GM23338 (cell line): ENCODE results near the gene PARVG. TPM values are rescaled to one million over a fixed set of nuclear protein-coding genes. Genes with fewer than 3 reads are reported as not detected.

Experiments used
- ATAC-seq: fragments of 200-7000 bp; cut with Tn5 transposase; 3 replicates; pipeline ENCODE4 v1.9.1; 2020
- DNase-seq: peaks from one replicate; pipeline ENCODE4 v3.0.0-alpha.2; 2015; ENCODE audit warnings: low spot score
- H2AFZ ChIP-seq: fragments of 200-600 bp; sonication (generic); 2 replicates; pipeline ENCODE4 v1.8.0; 2016; ENCODE audit warnings: antibody characterized with exemption, mild to moderate bottlenecking, moderate library complexity
- H3F3A ChIP-seq: fragments of 200-600 bp; sonication (generic); replicated peaks from 2 replicates; pipeline ENCODE4 v1.8.0; 2017; ENCODE audit warnings: antibody characterized with exemption, mixed run types, low read depth
- H3K27ac ChIP-seq: fragments of 200-600 bp; sonication (generic); 2 replicates; pipeline ENCODE4 v1.6.1; 2016; ENCODE audit warnings: low read depth
- H3K27me3 ChIP-seq: fragments of 200-600 bp; sonication (generic); 2 replicates; pipeline ENCODE4 v1.8.0; 2016; ENCODE audit warnings: mild to moderate bottlenecking, mixed run types, moderate library complexity; ENCODE audit not compliant: insufficient read depth
- H3K36me3 ChIP-seq: fragments of 200-600 bp; sonication (generic); 2 replicates; pipeline ENCODE4 v1.8.0; 2016; ENCODE audit warnings: mild to moderate bottlenecking; ENCODE audit not compliant: insufficient read depth
- H3K4me1 ChIP-seq: fragments of 200-600 bp; sonication (generic); 2 replicates; pipeline ENCODE4 v1.8.0; 2016; ENCODE audit warnings: mild to moderate bottlenecking, moderate library complexity; ENCODE audit not compliant: insufficient read depth
- H3K4me2 ChIP-seq: fragments of 200-600 bp; sonication (generic); 2 replicates; pipeline ENCODE4 v1.7.1; 2017; ENCODE audit warnings: mixed run types
- H3K4me3 ChIP-seq: fragments of 200-600 bp; sonication (generic); 2 replicates; pipeline ENCODE4 v1.6.1; 2016; ENCODE audit warnings: mixed run types
- H3K79me2 ChIP-seq: fragments of 200-600 bp; sonication (generic); replicated peaks from 2 replicates; pipeline ENCODE4 v1.8.0; 2017; ENCODE audit warnings: mild to moderate bottlenecking; ENCODE audit not compliant: insufficient read depth
- H3K9me2 ChIP-seq: fragments of 200-600 bp; sonication (generic); 2 replicates; pipeline ENCODE4 v1.8.0; 2017; ENCODE audit not compliant: insufficient read depth
- H4K20me1 ChIP-seq: fragments of 200-600 bp; sonication (generic); replicated peaks from 2 replicates; pipeline ENCODE4 v1.8.0; 2017; ENCODE audit warnings: mild to moderate bottlenecking; ENCODE audit not compliant: insufficient read depth
- H3K27ac Mint-ChIP-seq: 2 replicates; pipeline ENCODE4 v1.8.0; 2020; ENCODE audit warnings: inconsistent platforms, mild to moderate bottlenecking, moderate library complexity, mixed read lengths
- H3K27me3 Mint-ChIP-seq: 3 replicates; pipeline ENCODE4 v1.8.0; 2022; ENCODE audit warnings: low read depth, mild to moderate bottlenecking, moderate library complexity, mixed read lengths, inconsistent platforms; ENCODE audit not compliant: insufficient read depth, poor library complexity
- H3K36me3 Mint-ChIP-seq: 3 replicates; pipeline ENCODE4 v1.8.0; 2021; ENCODE audit warnings: low read depth, mild to moderate bottlenecking, inconsistent platforms, moderate library complexity, mixed read lengths
- H3K4me1 Mint-ChIP-seq: 3 replicates; pipeline ENCODE4 v1.8.0; 2020; ENCODE audit warnings: mild to moderate bottlenecking, inconsistent platforms, mixed read lengths
- H3K4me3 Mint-ChIP-seq: 3 replicates; pipeline ENCODE4 v1.8.0; 2021; ENCODE audit warnings: moderate library complexity, mild to moderate bottlenecking, inconsistent platforms, mixed read lengths
- H3K9me3 Mint-ChIP-seq: 3 replicates; pipeline ENCODE4 v1.8.0; 2020; ENCODE audit warnings: moderate library complexity, mild to moderate bottlenecking, inconsistent platforms, mixed read lengths
- CTCF ChIP-seq, 2 experiments: fragments of 200-600 bp in 1 of 2; sonication (generic) in 1 of 2; conservative IDR thresholded peaks; 2 replicates each; pipeline versions ENCODE4 v1.5.1 to v1.6.1; 2016 to 2017; ENCODE audit warnings: antibody characterized with exemption in 2 of 2, low read depth in 2 of 2, mild to moderate bottlenecking in 2 of 2, moderate library complexity in 1 of 2
- ETS1 ChIP-seq: IDR thresholded peaks from 2 replicates; pipeline ENCODE4 v1.6.1; 2016; ENCODE audit warnings: antibody characterized with exemption
- EZH2 ChIP-seq: fragments of 200-600 bp; sonication (generic); IDR thresholded peaks from one replicate; pipeline ENCODE4 v1.8.0; 2017; ENCODE audit warnings: antibody characterized with exemption, mild to moderate bottlenecking, low read depth; ENCODE audit not compliant: unreplicated experiment
- EZH2phosphoT487 ChIP-seq: fragments of 200-600 bp; sonication (generic); IDR thresholded peaks from one replicate; pipeline ENCODE4 v1.8.1; 2018; ENCODE audit warnings: antibody characterized with exemption; ENCODE audit not compliant: unreplicated experiment
- NANOG ChIP-seq: IDR thresholded peaks from 2 replicates; pipeline ENCODE4 v1.6.1; 2016; ENCODE audit warnings: antibody characterized with exemption, borderline replicate concordance
- ZNF462 ChIP-seq: fragments of 250-450 bp; sonication (Bioruptor Pico); IDR thresholded peaks from 2 replicates; pipeline ENCODE4 v1.5.0; 2020; ENCODE audit warnings: mild to moderate bottlenecking, moderate library complexity
- polyA plus RNA-seq: library from polyadenylated mRNA; unstranded; fragments of >200 nt; fragmentation: Nextera tagmentation; extraction: Ambion mirVana; gene quantifications from 2 replicates; pipeline ENCODE4 v1.2.1, GENCODE V29; 2016
- total RNA-seq: library from RNA; depleted of rRNA; stranded (reverse); fragments of >200 nt; shearing (Covaris generic); gene quantifications from 2 replicates; pipeline ENCODE4 v1.2.3, GENCODE V29; 2014

Gene PARVG
- total and polyA plus RNA-seq, 2 experiments from 2014 or later, result 0.14 to 0.31 TPM

GRCh38 chr22:44219101-44219870, 38.6 kb downstream of the PARVG start:
- Mint-ChIP-seq H3K4me1 (no peaks in the 10 kb centered on the region), H3K36me3 (no peaks in the 10 kb centered on the region; the same call in 2 of the 3 replicates), H3K27me3 (peaks cover 11% of the 10 kb centered on the region), H3K4me3 (no peak overlapping the region), H3K27ac (no peak overlapping the region), H3K9me3 (peaks cover 7% of the 10 kb centered on the region; the same call in 2 of the 3 replicates)
- Histone ChIP-seq H3K79me2 (no peaks in the 10 kb centered on the region), H3K27ac (no peak overlapping the region), H3K4me2 (no peak overlapping the region), H3K4me1 (no peaks in the 10 kb centered on the region), H3F3A (no peaks in the 10 kb centered on the region), H3K27me3 (no peaks in the 10 kb centered on the region), H3K36me3 (no peaks in the 10 kb centered on the region), H4K20me1 (no peaks in the 10 kb centered on the region), H2AFZ (no peak overlapping the region), H3K4me3 (no peak overlapping the region), H3K9me2 (no peaks in the 10 kb centered on the region)
- ATAC-seq, result no peak
- no peak for DNase-seq
- TF ChIP-seq EZH2phosphoT487 (no peak), EZH2 (no peak), NANOG (no peak), ZNF462 (CRISPR knock-in tag) (no peak), ETS1 (no peak), CTCF (conservative IDR thresholded peaks at IDR 0.05; ENCODE audit: low read depth in 2 of 2) (no peak)
